Measurements from ENCODE around the gene ZNF784. TPM values are rescaled to one million over a fixed set of nuclear protein-coding genes. Genes with fewer than 3 reads are reported as not detected.

Gene ZNF784
- total RNA-seq, 1 donor from 2014 or later, result 3.9 TPM

Other genes with a start within 250 kb of the ZNF784 start
- not detected in 2 replicates for gene TMEM190, start 247.7 kb downstream of the ZNF784 start, total RNA-seq
- gene TMEM238, start 240.3 kb downstream of the ZNF784 start, total RNA-seq, result 0.58 and 1.3 TPM in 2 replicates
- 597 and 618 TPM in 2 replicates for gene RPL28, start 238.6 kb downstream of the ZNF784 start, total RNA-seq
- 64.2 and 82.3 TPM in 2 replicates for gene UBE2S, start 216.8 kb downstream of the ZNF784 start, total RNA-seq
- gene SHISA7, start 181.3 kb downstream of the ZNF784 start, total RNA-seq, result not detected in 2 replicates
- 52.1 and 73.1 TPM in 2 replicates for gene ISOC2, start 162.9 kb downstream of the ZNF784 start, total RNA-seq
- gene C19orf85, start 159.8 kb downstream of the ZNF784 start, total RNA-seq, result not detected in 2 replicates
- gene ZNF628, start 147.9 kb downstream of the ZNF784 start, total RNA-seq, result 3.8 and 10.1 TPM in 2 replicates
- 26.4 and 42.5 TPM in 2 replicates for gene NAT14, start 139.4 kb downstream of the ZNF784 start, total RNA-seq
- gene SSC5D, start 136.1 kb downstream of the ZNF784 start, total RNA-seq, result 2.4 and 2.9 TPM in 2 replicates
- gene SBK2, start 87.4 kb downstream of the ZNF784 start, total RNA-seq, result not detected in 2 replicates
- 1.3 and 1.5 TPM in 2 replicates for gene SBK3, start 79.0 kb downstream of the ZNF784 start, total RNA-seq
- gene ZNF579, start 43.7 kb downstream of the ZNF784 start, total RNA-seq, result 9.2 and 9.5 TPM in 2 replicates
- gene FIZ1, start 25.0 kb downstream of the ZNF784 start, total RNA-seq, result 4.4 and 4.7 TPM in 2 replicates
- gene ZNF524, start 24.3 kb downstream of the ZNF784 start, total RNA-seq, result 24.6 and 42.1 TPM in 2 replicates
- gene ZNF865, start 18.9 kb downstream of the ZNF784 start, total RNA-seq, result 5.7 and 13.1 TPM in 2 replicates
- gene ZNF580, start 16.4 kb upstream of the ZNF784 start, total RNA-seq, result 18.3 and 28.9 TPM in 2 replicates
- gene ZNF581, start 19.1 kb upstream of the ZNF784 start, total RNA-seq, result 22.8 and 39.4 TPM in 2 replicates
- gene CCDC106, start 23.6 kb upstream of the ZNF784 start, total RNA-seq, result 24.0 and 28.7 TPM in 2 replicates
- 111 and 150 TPM in 2 replicates for gene U2AF2, start 30.5 kb upstream of the ZNF784 start, total RNA-seq
- gene EPN1, start 50.7 kb upstream of the ZNF784 start, total RNA-seq, result 162 and 201 TPM in 2 replicates
- not detected in 2 replicates for gene NLRP9, start 113.8 kb upstream of the ZNF784 start, total RNA-seq
- gene RFPL4A, start 134.5 kb upstream of the ZNF784 start, total RNA-seq, result not detected in 2 replicates
- not detected in 2 replicates for gene RFPL4AL1, start 144.6 kb upstream of the ZNF784 start, total RNA-seq
- gene NLRP11, start 207.4 kb upstream of the ZNF784 start, total RNA-seq, result not detected in 2 replicates
- not detected in 2 replicates for gene NLRP4, start 212.0 kb upstream of the ZNF784 start, total RNA-seq